G401.6 (cell line): Measurements from ENCODE around the gene TBC1D14.
"Not testable (repeated sequence)": the region's sequence is repeated elsewhere in the genome, so short reads cannot be mapped to it uniquely, and the experiment has no call there.

Source experiments
- FAIRE-seq: peaks from 2 replicates; lab custom pipeline; 2012; peaks lifted over from hg19 to GRCh38; lab: Jason Lieb, UNC

The TBC1D14 gene

GRCh38 chr4:6972911-6973310 lies 63.3 kb downstream of the TBC1D14 start:
- no peak for FAIRE-seq

- peak; percentile 95 for FAIRE-seq
Measured at GRCh38 chr4:6974138-6974848, 64.7 kb downstream of the TBC1D14 start.

- not testable (repeated sequence) for FAIRE-seq
Measured at GRCh38 chr4:6977846-6978245, 68.2 kb downstream of the TBC1D14 start.

- no peak for FAIRE-seq
Measured at GRCh38 chr4:6983544-6984142, 74.0 kb downstream of the TBC1D14 start.

- no peak for FAIRE-seq
Measured at GRCh38 chr4:6984612-6985425, 75.2 kb downstream of the TBC1D14 start.

GRCh38 chr4:6986072-6986780 lies 76.6 kb downstream of the TBC1D14 start:
- no peak for FAIRE-seq

- no peak for FAIRE-seq
Measured at GRCh38 chr4:6986781-6987587, 77.4 kb downstream of the TBC1D14 start.

GRCh38 chr4:6987588-6987961 lies 77.9 kb downstream of the TBC1D14 start:
- FAIRE-seq: no peak

- FAIRE-seq: no peak
Measured at GRCh38 chr4:6988016-6988715, 78.5 kb downstream of the TBC1D14 start.

- no peak for FAIRE-seq
Measured at GRCh38 chr4:6989331-6989923, 79.8 kb downstream of the TBC1D14 start.

- no peak for FAIRE-seq
Measured at GRCh38 chr4:6990661-6991060, 81.0 kb downstream of the TBC1D14 start.

- no peak for FAIRE-seq
Measured at GRCh38 chr4:6991249-6991648, 81.6 kb downstream of the TBC1D14 start.

GRCh38 chr4:6991771-6992557 lies 82.3 kb downstream of the TBC1D14 start:
- no peak for FAIRE-seq

- no peak for FAIRE-seq
Measured at GRCh38 chr4:6992728-6993677, 83.4 kb downstream of the TBC1D14 start.

- FAIRE-seq: no peak
Measured at GRCh38 chr4:6996481-6996880, 86.9 kb downstream of the TBC1D14 start.

GRCh38 chr4:6999172-7000086 lies 89.8 kb downstream of the TBC1D14 start:
- FAIRE-seq: no peak

- FAIRE-seq: no peak
Measured at GRCh38 chr4:7000421-7001176, 91.0 kb downstream of the TBC1D14 start.
